ENCODE measurements around the gene TMEM140.

DNA sequence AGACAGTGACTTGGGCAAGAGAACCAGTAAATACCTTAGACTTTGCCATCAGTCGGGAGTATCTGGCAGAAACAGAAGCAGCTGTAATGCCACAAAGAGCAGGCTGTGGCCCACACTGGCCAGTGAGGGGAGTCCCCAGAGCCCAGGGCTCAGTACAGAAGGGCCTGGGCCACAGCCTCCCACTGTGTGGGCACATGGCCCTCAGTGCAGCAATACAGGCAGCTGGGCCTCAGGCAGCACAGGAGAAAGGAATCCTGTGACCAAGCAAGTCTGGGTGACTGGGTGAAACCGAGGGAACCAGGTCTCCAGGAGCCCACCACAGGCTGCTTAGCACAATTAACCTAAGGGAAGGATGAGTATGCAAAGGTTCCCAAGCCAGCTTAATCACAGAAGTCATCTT lies 49.5 kb downstream of the TMEM140 start:
- TF ChIP-seq, protein P1, sequence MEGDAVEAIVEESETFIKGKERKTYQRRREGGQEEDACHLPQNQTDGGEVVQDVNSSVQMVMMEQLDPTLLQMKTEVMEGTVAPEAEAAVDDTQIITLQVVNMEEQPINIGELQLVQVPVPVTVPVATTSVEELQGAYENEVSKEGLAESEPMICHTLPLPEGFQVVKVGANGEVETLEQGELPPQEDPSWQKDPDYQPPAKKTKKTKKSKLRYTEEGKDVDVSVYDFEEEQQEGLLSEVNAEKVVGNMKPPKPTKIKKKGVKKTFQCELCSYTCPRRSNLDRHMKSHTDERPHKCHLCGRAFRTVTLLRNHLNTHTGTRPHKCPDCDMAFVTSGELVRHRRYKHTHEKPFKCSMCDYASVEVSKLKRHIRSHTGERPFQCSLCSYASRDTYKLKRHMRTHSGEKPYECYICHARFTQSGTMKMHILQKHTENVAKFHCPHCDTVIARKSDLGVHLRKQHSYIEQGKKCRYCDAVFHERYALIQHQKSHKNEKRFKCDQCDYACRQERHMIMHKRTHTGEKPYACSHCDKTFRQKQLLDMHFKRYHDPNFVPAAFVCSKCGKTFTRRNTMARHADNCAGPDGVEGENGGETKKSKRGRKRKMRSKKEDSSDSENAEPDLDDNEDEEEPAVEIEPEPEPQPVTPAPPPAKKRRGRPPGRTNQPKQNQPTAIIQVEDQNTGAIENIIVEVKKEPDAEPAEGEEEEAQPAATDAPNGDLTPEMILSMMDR (IDR thresholded peaks at IDR 0.05; ENCODE audit: insufficient read depth, low read depth, low read length): no peak
- no peak for TF ChIP-seq EZH2 (IDR thresholded peaks at IDR 0.05; ENCODE audit: insufficient read depth, low read length)

Data from astrocyte (in vitro differentiated cells and primary cell).